HG03175 (cell line): Measurements from ENCODE around the gene MYL3.
"Not testable (repeated sequence)": the region's sequence is repeated elsewhere in the genome, so short reads cannot be mapped to it uniquely, and the experiment has no call there.

Experiments
- ATAC-seq: cut with Tn5 transposase; IDR thresholded peaks from one replicate; pipeline ENCODE4 v1.9.1; 2021; ENCODE audit warnings: mild to moderate bottlenecking, moderate library complexity; ENCODE audit not compliant: unreplicated experiment

Gene MYL3

GRCh38 chr3:46863261-46863782 lies at the start of gene MYL3:
TSS of gene MYL3 (minus strand) at chr3:46863444. CDS start at chr3:46863390, 54 bp downstream.
- no peak for ATAC-seq

DNA sequence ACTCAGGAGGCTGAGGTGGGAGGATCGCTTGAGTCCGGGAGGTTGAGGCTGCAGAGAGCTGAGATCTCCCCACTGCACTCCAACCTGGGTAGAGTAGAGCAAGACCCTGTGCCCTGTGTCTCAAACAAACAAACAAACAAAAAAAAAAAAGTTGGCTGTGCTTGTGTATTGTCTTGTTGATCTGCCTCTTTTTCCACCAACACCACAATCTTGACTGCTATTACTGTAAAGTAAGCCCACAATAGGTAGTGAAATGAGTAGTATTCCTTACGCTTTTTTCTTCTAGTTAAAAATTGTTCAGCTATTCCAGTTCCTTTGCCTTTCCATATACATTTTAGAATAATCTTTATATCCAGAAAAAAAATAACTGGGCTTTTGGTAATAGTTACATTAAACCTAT lies 49.7 kb upstream of the MYL3 start:
- ATAC-seq = no peak

- ATAC-seq = not testable (repeated sequence)
These were observed 47.7 kb upstream of the MYL3 start for GRCh38 chr3:46910914-46911313.

- ATAC-seq = no peak
These were observed 47.0 kb upstream of the MYL3 start for GRCh38 chr3:46910166-46910760.

DNA sequence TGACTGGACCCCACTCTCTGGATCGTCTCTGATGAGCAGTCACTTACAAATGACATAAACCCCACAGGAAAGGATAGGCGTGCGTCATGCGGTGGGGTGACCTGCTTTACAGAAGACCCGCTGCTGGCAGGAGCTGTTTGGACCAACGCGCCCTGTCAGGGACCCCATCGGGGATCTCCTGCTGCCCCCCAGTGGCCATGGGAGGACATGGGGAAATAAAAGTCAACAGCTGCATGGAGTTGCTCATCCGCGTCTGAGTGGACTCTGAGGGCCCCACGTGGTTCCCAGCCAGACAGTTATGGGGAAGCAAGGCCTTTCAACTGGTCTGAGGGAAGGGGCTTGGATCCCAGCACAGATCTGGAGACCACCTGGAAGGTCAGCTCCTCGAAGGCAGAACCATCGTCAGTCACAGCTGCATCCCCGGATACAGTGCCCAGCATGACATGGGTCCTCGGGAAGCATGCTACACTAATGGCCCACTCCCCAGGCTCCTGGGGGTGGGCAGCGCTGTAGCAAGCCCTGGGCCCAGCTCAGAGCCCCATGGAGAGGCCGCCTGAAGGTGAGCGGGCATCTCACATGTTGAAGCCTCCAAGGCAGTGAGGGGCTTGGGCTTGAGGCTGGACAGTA lies 46.4 kb upstream of the MYL3 start:
- peak; percentile 66 for ATAC-seq

DNA sequence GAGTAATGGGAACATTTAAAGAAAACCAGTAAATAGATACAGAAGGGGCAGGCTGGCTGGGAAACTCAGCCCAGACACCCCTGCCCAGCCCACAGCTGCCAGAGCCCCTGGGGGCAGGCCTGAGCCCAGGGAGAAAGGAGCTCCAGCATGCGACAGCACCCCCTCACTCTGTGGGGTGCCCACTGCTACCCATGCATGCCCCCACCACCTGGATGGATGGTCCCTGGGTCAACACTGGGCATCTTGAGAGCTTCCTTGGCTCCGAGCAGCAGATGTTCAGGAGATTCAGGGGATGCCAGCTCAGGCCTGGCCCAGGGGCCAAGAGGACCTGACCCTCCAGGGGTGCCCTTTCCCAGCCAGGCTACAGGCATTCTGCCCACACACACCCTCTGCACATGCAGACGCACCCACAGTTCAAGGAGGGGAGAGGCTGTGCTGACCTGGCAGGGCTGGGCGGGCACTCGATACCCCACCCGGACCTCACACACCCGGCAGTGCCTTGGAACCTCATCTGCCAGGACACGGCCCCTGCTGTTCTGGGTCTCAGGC lies 45.8 kb upstream of the MYL3 start:
- ATAC-seq = no peak

- no peak for ATAC-seq
These were observed 45.2 kb upstream of the MYL3 start for GRCh38 chr3:46908294-46908985.

DNA sequence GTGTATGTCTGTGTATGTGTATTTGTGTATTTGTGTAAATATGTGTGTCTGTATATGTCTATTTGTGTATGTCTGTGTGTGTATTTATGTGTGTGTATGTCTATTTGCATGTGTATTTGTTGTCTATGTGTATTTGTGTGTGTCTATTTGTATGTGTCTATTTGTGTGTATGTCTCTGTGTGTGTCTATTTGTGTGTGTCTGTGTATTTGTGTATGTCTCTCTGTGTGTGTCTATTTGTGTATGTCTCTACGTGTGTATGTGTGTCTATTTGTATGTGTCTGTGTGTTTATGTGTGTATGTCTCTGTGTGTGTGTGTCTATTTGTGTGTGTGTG lies 44.7 kb upstream of the MYL3 start:
- no peak for ATAC-seq

GRCh38 chr3:46907271-46907670 lies 44.0 kb upstream of the MYL3 start:
- ATAC-seq = no peak

- ATAC-seq = no peak
These were observed 43.3 kb upstream of the MYL3 start for GRCh38 chr3:46906471-46907058.

DNA sequence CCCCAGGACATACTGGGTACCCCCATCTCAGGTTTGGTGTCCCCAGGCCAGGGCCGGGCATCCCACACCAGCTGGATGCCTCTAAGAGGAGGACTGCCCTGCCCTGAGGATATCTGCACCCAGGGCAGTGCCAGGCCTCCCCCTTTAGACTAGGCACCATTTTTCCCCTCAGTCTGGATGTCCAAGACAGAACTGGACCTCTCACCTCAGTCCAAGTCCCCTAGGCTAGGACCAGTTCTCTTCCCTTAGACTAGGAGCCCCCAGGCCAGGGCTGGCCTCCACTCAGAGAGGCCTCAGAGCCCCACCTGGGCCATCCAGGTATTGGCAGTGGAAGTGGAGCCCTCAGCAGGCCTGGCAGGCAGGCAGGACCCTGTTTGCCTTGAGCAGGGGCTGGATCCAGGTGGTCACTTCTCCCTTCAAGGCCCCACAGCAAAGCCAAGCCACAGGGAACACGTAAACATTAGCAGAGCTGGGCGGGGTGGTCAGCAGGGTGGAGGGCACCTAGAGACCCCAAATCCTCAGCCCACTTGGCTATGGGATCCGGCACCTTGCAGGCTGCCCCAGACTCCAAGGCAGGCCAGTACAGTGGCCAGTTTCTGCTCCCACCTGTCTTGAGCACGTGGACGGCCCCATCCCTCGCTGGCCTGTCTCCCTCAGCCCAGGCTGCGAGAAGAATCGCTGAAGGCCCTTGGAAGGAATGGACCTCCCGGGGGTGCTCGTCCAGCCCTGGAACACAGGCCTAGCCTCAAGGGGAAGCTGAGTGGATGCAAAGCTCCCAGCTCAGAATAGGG lies 42.6 kb upstream of the MYL3 start:
- no peak for ATAC-seq

DNA sequence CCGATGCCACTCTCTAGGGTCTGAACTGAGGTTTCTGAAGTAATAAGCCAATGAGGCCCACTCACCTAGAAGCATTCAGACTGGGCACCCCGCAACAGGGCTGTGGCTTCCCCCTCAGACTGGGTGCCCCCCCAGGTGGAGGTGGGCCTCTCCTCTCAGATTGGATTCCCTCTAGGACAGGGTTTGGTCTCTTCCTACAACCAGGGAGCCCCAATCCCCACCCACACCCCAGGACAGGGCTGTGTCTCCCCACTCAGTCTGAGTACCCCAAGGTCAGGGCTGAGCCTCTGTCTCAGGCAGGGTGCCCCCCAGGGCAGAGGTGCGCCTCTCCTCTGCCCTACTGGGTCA lies 41.9 kb upstream of the MYL3 start:
- no peak for ATAC-seq

- ATAC-seq = no peak
These were observed 41.3 kb upstream of the MYL3 start for GRCh38 chr3:46904303-46905212.

- ATAC-seq = no peak
These were observed 40.4 kb upstream of the MYL3 start for GRCh38 chr3:46903341-46904302.

GRCh38 chr3:46902188-46902631 lies 39.0 kb upstream of the MYL3 start:
- ATAC-seq = no peak

DNA sequence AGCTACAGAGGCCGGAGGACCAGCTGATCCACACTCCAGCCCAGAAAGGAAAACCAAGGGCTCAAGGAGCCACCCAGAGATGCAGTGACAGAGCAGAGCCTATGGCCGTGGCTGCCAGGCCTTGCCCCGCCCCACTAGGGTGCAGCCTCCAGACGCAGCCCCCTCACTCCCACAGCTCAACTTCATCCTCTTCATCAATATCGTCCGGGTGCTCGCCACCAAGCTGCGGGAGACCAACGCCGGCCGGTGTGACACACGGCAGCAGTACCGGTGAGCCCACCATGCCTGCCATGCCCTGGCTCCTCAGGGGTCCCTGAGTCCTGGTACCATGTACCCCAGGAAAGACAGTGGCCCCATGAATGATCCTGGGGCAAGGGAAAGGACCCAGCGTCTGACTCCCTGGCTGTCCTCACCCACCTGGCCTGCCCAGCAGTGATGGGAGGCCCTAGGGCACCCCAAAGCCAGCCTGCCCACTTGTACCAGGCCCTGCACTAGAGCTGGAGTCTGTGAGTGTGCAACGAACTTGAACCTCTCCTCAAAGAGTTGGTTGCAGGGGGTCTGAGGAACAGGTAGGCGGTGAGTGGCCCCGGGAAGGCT lies 38.4 kb upstream of the MYL3 start:
- no peak for ATAC-seq

GRCh38 chr3:46901061-46901460 lies 37.8 kb upstream of the MYL3 start:
- ATAC-seq = no peak

- no peak for ATAC-seq
These were observed 37.1 kb upstream of the MYL3 start for GRCh38 chr3:46900356-46900755.
